MM.1S (cell line): ENCODE measurements around the gene RNF112.

ENCODE experiments used
- DNase-seq: peaks from one replicate; pipeline ENCODE4 v3.0.0-alpha.2; 2015
- H2AFZ ChIP-seq: fragments of 300-600 bp; sonication (generic); 2 replicates; pipeline ENCODE4 v1.6.0; 2016; ENCODE audit warnings: antibody characterized with exemption, low read length
- H3F3A ChIP-seq: fragments of 300-600 bp; sonication (generic); 2 replicates; pipeline ENCODE4 v1.6.1; 2016; ENCODE audit warnings: mild to moderate bottlenecking, antibody characterized with exemption, low read length, moderate library complexity, mixed read lengths; ENCODE audit not compliant: insufficient read depth
- H3K27ac ChIP-seq: fragments of 300-600 bp; sonication (generic); 2 replicates; pipeline ENCODE4 v1.5.1; 2016; ENCODE audit warnings: mild to moderate bottlenecking, low read length
- H3K27me3 ChIP-seq: fragments of 300-600 bp; sonication (generic); replicated peaks from 2 replicates; pipeline ENCODE4 v1.6.0; 2016; ENCODE audit warnings: low read length; ENCODE audit not compliant: insufficient read depth
- H3K36me3 ChIP-seq: fragments of 300-600 bp; sonication (generic); replicated peaks from 2 replicates; pipeline ENCODE4 v1.6.1; 2016; ENCODE audit warnings: mild to moderate bottlenecking, low read length, mixed read lengths; ENCODE audit not compliant: insufficient read depth
- H3K4me1 ChIP-seq: fragments of 300-600 bp; sonication (generic); 2 replicates; pipeline ENCODE4 v1.6.1; 2016; ENCODE audit warnings: low read length, mixed read lengths
- H3K4me2 ChIP-seq: fragments of 300-600 bp; sonication (generic); 2 replicates; pipeline ENCODE4 v1.6.0; 2016; ENCODE audit warnings: low read depth, low read length
- H3K4me3 ChIP-seq: fragments of 300-600 bp; sonication (generic); 2 replicates; pipeline ENCODE4 v1.5.1; 2016; ENCODE audit warnings: low read length, mixed read lengths
- H3K79me2 ChIP-seq: fragments of 300-600 bp; sonication (generic); 2 replicates; pipeline ENCODE4 v1.6.1; 2016; ENCODE audit warnings: mixed run types, low read length, mixed read lengths
- H3K9ac ChIP-seq: fragments of 300-600 bp; sonication (generic); 2 replicates; pipeline ENCODE4 v1.6.1; 2016; ENCODE audit warnings: low read length, mixed read lengths
- H3K9me2 ChIP-seq: fragments of 300-600 bp; sonication (generic); replicated peaks from 2 replicates; pipeline ENCODE4 v1.6.1; 2016; ENCODE audit warnings: mild to moderate bottlenecking, low read length, mixed read lengths; ENCODE audit not compliant: insufficient read depth
- H3K9me3 ChIP-seq: fragments of 300-600 bp; sonication (generic); replicated peaks from 2 replicates; pipeline ENCODE4 v1.6.1; 2016; ENCODE audit warnings: mild to moderate bottlenecking, low read length, mixed read lengths; ENCODE audit not compliant: insufficient read depth
- H4K20me1 ChIP-seq: fragments of 300-600 bp; sonication (generic); 2 replicates; pipeline ENCODE4 v1.6.1; 2016; ENCODE audit warnings: mild to moderate bottlenecking, low read length, moderate library complexity, mixed read lengths; ENCODE audit not compliant: insufficient read depth
- EZH2 ChIP-seq: fragments of 300-600 bp; sonication (generic); optimal IDR thresholded peaks from 2 replicates; pipeline ENCODE3; 2017; ENCODE audit warnings: low read depth, mild to moderate bottlenecking, antibody characterized with exemption, low read length, mixed read lengths
- EZH2phosphoT487 ChIP-seq: fragments of 300-600 bp; sonication (generic); IDR thresholded peaks from 2 replicates; pipeline ENCODE4 v1.6.1; 2018; ENCODE audit warnings: antibody characterized with exemption, low read length
- TF ChIP-seq, protein P1 (sequence below): fragments of 300-600 bp; sonication (generic); IDR thresholded peaks from 2 replicates; pipeline ENCODE4 v1.5.1; 2016; ENCODE audit warnings: antibody characterized with exemption, low read length, mixed read lengths

RNF112 gene

DNA sequence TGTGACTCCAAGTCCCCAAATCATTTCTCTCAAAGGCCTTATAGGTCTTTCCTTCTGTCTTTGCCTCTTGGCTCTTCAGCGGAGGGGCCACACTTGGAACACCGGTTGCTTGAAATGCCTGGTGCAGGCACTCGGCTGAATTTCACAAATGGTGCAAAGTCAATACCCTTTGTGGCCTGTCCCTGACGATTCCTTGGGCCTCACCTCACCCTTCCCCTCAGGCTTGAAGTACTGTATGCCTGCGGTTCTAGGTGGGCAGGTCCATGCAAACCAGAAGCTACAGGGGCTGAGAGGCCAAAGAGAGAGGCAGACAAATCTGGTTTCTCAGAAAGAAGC, 44.4 kb upstream of the RNF112 start:
- Histone ChIP-seq H3K79me2 (no peaks in the 10 kb centered on the region), H3K9ac (no peak overlapping the region), H3K9me2 (no peaks in the 10 kb centered on the region), H3K27me3 (no peaks in the 10 kb centered on the region; the same call in 1 of the 2 replicates), H3K27ac (no peak overlapping the region), H4K20me1 (no peaks in the 10 kb centered on the region), H3K4me3 (no peak overlapping the region), H3K4me1 (peaks cover 15% of the 10 kb centered on the region), H2AFZ (no peak overlapping the region), H3K36me3 (no peaks in the 10 kb centered on the region), H3K4me2 (no peak overlapping the region), H3K9me3 (no peaks in the 10 kb centered on the region), H3F3A (no peaks in the 10 kb centered on the region)
- TF ChIP-seq, protein P1, sequence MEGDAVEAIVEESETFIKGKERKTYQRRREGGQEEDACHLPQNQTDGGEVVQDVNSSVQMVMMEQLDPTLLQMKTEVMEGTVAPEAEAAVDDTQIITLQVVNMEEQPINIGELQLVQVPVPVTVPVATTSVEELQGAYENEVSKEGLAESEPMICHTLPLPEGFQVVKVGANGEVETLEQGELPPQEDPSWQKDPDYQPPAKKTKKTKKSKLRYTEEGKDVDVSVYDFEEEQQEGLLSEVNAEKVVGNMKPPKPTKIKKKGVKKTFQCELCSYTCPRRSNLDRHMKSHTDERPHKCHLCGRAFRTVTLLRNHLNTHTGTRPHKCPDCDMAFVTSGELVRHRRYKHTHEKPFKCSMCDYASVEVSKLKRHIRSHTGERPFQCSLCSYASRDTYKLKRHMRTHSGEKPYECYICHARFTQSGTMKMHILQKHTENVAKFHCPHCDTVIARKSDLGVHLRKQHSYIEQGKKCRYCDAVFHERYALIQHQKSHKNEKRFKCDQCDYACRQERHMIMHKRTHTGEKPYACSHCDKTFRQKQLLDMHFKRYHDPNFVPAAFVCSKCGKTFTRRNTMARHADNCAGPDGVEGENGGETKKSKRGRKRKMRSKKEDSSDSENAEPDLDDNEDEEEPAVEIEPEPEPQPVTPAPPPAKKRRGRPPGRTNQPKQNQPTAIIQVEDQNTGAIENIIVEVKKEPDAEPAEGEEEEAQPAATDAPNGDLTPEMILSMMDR = no peak
- no peak for TF ChIP-seq EZH2
- TF ChIP-seq EZH2phosphoT487 = no peak
- no peak for DNase-seq

DNA sequence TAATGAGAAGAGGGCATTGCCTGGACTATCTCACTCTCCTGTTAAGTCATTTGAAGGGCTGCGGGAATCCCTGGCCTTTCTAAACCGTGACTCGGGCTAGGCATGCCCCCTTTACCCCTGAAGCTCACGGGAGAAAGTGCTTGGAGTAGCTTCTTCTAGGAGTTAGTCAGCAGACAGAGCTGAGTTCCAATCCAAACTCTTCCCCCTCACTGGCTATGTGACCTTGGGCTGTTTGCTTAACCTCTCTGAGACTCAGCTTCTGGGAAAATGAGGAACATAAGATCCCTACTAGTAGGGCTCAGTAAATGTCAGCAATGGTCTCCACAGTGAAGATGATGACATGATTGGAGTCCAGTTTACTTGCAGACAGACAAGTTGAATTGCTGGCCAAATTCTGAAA, 42.8 kb upstream of the RNF112 start:
- H4K20me1 ChIP-seq = no peaks in the 10 kb centered on the region
- H2AFZ ChIP-seq = no peak overlapping the region
- H3K27ac ChIP-seq = no peak overlapping the region
- H3F3A ChIP-seq = no peaks in the 10 kb centered on the region
- H3K36me3 ChIP-seq = no peaks in the 10 kb centered on the region
- DNase-seq = no peak
- no peak overlapping the region for H3K9ac ChIP-seq
- no peaks in the 10 kb centered on the region for H3K9me3 ChIP-seq
- H3K9me2 ChIP-seq = no peaks in the 10 kb centered on the region
- H3K27me3 ChIP-seq = no peaks in the 10 kb centered on the region; the same call in 1 of the 2 replicates
- TF ChIP-seq EZH2 (no peak), EZH2phosphoT487 (no peak)
- TF ChIP-seq, protein P1 = no peak
- H3K4me3 ChIP-seq = no peak overlapping the region
- peaks cover 9% of the 10 kb centered on the region; the same call in 1 of the 2 replicates for H3K4me1 ChIP-seq
- no peak overlapping the region for H3K4me2 ChIP-seq
- no peaks in the 10 kb centered on the region for H3K79me2 ChIP-seq

DNA sequence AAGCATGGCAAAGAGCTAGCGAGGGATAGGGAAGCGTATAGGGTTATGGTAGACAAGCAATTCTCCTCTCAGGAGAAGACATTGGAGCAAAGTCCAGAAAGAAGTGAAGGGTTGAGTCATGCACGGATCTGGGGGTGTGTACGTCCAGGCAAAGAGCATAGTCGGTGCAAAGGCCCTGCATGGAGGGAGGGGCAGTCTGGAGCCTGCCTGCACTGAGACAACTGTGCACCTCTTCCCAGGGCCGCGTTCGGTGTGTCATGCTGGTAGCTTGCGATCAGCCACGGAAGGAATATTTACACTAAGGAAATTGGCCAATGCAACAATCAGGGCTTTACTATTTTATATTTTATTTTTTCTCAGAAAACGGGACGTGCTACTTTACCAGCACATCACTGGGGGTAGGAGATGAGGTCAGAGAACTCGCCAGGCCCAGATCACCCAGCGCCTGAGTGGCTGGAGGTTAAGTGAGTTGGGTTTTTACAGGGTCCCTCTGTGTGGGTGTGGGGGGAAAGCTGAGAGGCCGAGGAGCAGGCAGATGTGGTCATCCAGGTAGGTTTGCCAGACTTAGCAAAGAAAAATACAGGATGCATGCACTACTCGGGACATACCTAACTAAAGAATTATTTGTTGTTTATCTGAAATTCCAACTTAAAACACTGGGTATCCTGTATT, 41.8 kb upstream of the RNF112 start:
- H3K9me3 ChIP-seq = no peaks in the 10 kb centered on the region
- H3K4me1 ChIP-seq = peaks cover 8% of the 10 kb centered on the region; the same call in 1 of the 2 replicates
- H4K20me1 ChIP-seq = no peaks in the 10 kb centered on the region
- no peak overlapping the region for H3K9ac ChIP-seq
- no peak for TF ChIP-seq EZH2phosphoT487
- no peak for TF ChIP-seq EZH2
- TF ChIP-seq, protein P1 = no peak
- H3K79me2 ChIP-seq = no peaks in the 10 kb centered on the region
- H3K4me3 ChIP-seq = no peak overlapping the region
- H2AFZ ChIP-seq = no peak overlapping the region
- no peak overlapping the region for H3K27ac ChIP-seq
- no peaks in the 10 kb centered on the region for H3F3A ChIP-seq
- H3K36me3 ChIP-seq = no peaks in the 10 kb centered on the region
- no peaks in the 10 kb centered on the region for H3K9me2 ChIP-seq
- no peak for DNase-seq
- no peak overlapping the region for H3K4me2 ChIP-seq
- no peaks in the 10 kb centered on the region; the same call in 1 of the 2 replicates for H3K27me3 ChIP-seq
